ENCODE data around the gene KCNJ3. TPM values are rescaled to one million over a fixed set of nuclear protein-coding genes. Genes with fewer than 3 reads are reported as not detected.

KCNJ3 gene
- total RNA-seq, 1 experiment from 2014 or later = 0.21 TPM

DNA sequence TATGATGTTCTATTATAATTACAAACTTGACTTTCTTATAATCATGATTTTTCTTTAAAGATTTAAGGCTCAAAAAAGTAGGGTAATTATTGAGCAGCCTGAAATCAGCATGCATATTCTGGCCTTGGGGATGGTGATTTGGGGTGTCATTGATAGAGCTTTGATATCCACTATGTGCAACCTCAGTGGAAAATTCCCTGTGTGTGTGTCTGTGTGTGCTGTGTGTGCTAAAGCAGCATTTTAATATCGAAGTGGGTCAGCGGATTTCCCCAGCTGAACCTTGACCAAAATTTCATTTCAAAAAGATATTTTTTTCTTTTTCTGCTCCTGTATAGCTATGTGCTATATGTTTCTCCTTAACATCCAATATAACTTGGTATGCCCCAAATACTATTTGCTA is 11.6 kb downstream of the KCNJ3 start:
- intact Hi-C loops (cut with micrococcal nuclease; ENCODE audit: unreplicated experiment) = no loop called here
- ATAC-seq = no peak
- no peaks in the 10 kb centered on the region for H3K36me3 ChIP-seq (ENCODE audit: control insufficient read depth, insufficient read depth, low read length)
- H3K27ac ChIP-seq (ENCODE audit: low read length) = no peak overlapping the region
- no peaks in the 10 kb centered on the region for H3K27me3 ChIP-seq (ENCODE audit: control insufficient read depth, insufficient read depth, low read length)
- BruUV-seq (replicated peaks) = no TSS peak
- ChIA-PET POLR2A (no interaction called here), CTCF (no interaction called here)
- no peak for DNase-seq (ENCODE audit: low read depth, low spot score)
- H3K4me1 ChIP-seq (ENCODE audit: control insufficient read depth, insufficient read depth, low read length) = no peaks in the 10 kb centered on the region
- TF ChIP-seq, protein P1, sequence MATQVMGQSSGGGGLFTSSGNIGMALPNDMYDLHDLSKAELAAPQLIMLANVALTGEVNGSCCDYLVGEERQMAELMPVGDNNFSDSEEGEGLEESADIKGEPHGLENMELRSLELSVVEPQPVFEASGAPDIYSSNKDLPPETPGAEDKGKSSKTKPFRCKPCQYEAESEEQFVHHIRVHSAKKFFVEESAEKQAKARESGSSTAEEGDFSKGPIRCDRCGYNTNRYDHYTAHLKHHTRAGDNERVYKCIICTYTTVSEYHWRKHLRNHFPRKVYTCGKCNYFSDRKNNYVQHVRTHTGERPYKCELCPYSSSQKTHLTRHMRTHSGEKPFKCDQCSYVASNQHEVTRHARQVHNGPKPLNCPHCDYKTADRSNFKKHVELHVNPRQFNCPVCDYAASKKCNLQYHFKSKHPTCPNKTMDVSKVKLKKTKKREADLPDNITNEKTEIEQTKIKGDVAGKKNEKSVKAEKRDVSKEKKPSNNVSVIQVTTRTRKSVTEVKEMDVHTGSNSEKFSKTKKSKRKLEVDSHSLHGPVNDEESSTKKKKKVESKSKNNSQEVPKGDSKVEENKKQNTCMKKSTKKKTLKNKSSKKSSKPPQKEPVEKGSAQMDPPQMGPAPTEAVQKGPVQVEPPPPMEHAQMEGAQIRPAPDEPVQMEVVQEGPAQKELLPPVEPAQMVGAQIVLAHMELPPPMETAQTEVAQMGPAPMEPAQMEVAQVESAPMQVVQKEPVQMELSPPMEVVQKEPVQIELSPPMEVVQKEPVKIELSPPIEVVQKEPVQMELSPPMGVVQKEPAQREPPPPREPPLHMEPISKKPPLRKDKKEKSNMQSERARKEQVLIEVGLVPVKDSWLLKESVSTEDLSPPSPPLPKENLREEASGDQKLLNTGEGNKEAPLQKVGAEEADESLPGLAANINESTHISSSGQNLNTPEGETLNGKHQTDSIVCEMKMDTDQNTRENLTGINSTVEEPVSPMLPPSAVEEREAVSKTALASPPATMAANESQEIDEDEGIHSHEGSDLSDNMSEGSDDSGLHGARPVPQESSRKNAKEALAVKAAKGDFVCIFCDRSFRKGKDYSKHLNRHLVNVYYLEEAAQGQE (IDR thresholded peaks at IDR 0.05; ENCODE audit: insufficient read depth in 1 of 2, low read depth in 2 of 2, low read length in 1 of 2) = no peak
- H3K4me3 ChIP-seq (ENCODE audit: low read depth in 2 of 2, low read length in 2 of 2) = no peak overlapping the region
- in situ Hi-C loops (cut with HindIII; ENCODE audit: low pct_unique_long_range_greater_than_20kb, low sequenced_read_pairs) = no loop called here
- H3K9me3 ChIP-seq (ENCODE audit: control insufficient read depth, insufficient read depth, low read depth, low read length) = no peaks in the 10 kb centered on the region

- no peaks in the 10 kb centered on the region for H3K27me3 ChIP-seq (ENCODE audit: control insufficient read depth, insufficient read depth, low read length)
- no peaks in the 10 kb centered on the region for H3K36me3 ChIP-seq (ENCODE audit: control insufficient read depth, insufficient read depth, low read length)
- POLR2A ChIA-PET = interaction anchor here (0.5 kb wide), 1 partner anchor 693 kb away, joined by 3 read pairs; no protein-coding TSS in a partner anchor
- no TSS peak for BruUV-seq (replicated peaks)
- DNase-seq (ENCODE audit: low read depth, low spot score) (no peak), ATAC-seq (no peak)
- H3K9me3 ChIP-seq (ENCODE audit: control insufficient read depth, insufficient read depth, low read depth, low read length) = no peaks in the 10 kb centered on the region
- CTCF ChIA-PET = no interaction called here
- intact Hi-C loops (cut with micrococcal nuclease; ENCODE audit: unreplicated experiment) (no loop called here), in situ Hi-C loops (cut with HindIII; ENCODE audit: low pct_unique_long_range_greater_than_20kb, low sequenced_read_pairs) (no loop called here)
- H3K27ac ChIP-seq (ENCODE audit: low read length) = no peak overlapping the region
- TF ChIP-seq TCF7L2 (IDR thresholded peaks at IDR 0.05; ENCODE audit: low read depth, low read length) (no peak), SIN3A (IDR thresholded peaks at IDR 0.05; ENCODE audit: borderline replicate concordance, insufficient read depth, low read depth, low read length) (no peak), POLR2AphosphoS5 (IDR thresholded peaks at IDR 0.05; ENCODE audit: low read depth, low read length) (no peak)
- TF ChIP-seq, protein P2, sequence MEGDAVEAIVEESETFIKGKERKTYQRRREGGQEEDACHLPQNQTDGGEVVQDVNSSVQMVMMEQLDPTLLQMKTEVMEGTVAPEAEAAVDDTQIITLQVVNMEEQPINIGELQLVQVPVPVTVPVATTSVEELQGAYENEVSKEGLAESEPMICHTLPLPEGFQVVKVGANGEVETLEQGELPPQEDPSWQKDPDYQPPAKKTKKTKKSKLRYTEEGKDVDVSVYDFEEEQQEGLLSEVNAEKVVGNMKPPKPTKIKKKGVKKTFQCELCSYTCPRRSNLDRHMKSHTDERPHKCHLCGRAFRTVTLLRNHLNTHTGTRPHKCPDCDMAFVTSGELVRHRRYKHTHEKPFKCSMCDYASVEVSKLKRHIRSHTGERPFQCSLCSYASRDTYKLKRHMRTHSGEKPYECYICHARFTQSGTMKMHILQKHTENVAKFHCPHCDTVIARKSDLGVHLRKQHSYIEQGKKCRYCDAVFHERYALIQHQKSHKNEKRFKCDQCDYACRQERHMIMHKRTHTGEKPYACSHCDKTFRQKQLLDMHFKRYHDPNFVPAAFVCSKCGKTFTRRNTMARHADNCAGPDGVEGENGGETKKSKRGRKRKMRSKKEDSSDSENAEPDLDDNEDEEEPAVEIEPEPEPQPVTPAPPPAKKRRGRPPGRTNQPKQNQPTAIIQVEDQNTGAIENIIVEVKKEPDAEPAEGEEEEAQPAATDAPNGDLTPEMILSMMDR (IDR thresholded peaks at IDR 0.05) = no peak
- TF ChIP-seq, protein P1 (IDR thresholded peaks at IDR 0.05; ENCODE audit: insufficient read depth in 1 of 2, low read depth in 2 of 2, low read length in 1 of 2) = no peak
- no peaks in the 10 kb centered on the region for H3K4me1 ChIP-seq (ENCODE audit: control insufficient read depth, insufficient read depth, low read length)
- no peak overlapping the region for H3K4me3 ChIP-seq (ENCODE audit: low read depth in 2 of 2, low read length in 2 of 2)
Measured at GRCh38 chr2:154710685-154711084, 12.2 kb downstream of the KCNJ3 start.
